K562 (cell line): ENCODE data around the gene CDC27.

Source experiments
- NR2C2 ChIP-seq, 2 experiments: fragments of 200-800 bp in 1 of 2; sonication (Bioruptor generic) in 1 of 2; sonication (generic) in 1 of 2; formaldehyde crosslinking in 1 of 2; IDR thresholded peaks; 2 replicates each; pipeline versions ENCODE4 v1.6.1 to v1.8.0; 2016 to 2022; ENCODE audit warnings: mild to moderate bottlenecking in 1 of 2, missing compliant biosample characterization in 1 of 2, missing genetic modification characterization in 1 of 2, missing genetic modification reagents in 1 of 2
- ZC3H11A ChIP-seq: IDR thresholded peaks from 2 replicates; pipeline ENCODE4 v1.6.1; 2012; ENCODE audit warnings: low read depth, low read length, improper control_type of control experiment
- TF ChIP-seq, protein P1 (sequence below), 3 experiments: IDR thresholded peaks in 2 of 3; conservative IDR thresholded peaks in 1 of 3; 2 replicates each; pipeline ENCODE4 v1.5.1; 2011 to 2012; ENCODE audit warnings: low read length in 3 of 3, mild to moderate bottlenecking in 3 of 3, control low read depth in 2 of 3, improper control_type of control experiment in 1 of 3, inconsistent platforms in 1 of 3, low read depth in 1 of 3, mixed read lengths in 1 of 3, moderate library complexity in 1 of 3; ENCODE audit not compliant: insufficient read depth in 2 of 3

DNA sequence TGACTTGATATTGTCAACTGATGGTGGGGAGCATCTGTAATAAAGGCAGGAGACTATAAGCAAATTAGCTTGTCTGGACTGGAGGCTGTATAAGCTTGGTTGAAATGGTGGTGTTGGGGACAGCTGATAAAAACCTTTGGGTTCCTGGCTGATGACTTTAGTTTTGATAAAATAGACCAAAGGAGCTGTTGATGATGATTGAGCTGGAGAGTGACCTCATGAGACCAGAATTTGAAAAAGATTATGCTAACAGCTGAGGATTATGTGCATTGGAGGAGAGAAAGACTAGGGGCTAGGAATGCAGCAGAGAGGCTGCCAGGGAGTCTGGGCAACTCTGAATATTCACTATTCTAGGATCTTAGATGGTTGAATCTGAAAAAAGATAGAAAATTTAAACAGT, 8.7 kb upstream of the CDC27 start:
- TF ChIP-seq ZC3H11A (no peak), NR2C2 (CRISPR knock-in tag; IDR thresholded peaks at IDR 0.05) (no peak), NR2C2 (tag; IDR thresholded peaks at IDR 0.05) (no peak)
- TF ChIP-seq, protein P1, sequence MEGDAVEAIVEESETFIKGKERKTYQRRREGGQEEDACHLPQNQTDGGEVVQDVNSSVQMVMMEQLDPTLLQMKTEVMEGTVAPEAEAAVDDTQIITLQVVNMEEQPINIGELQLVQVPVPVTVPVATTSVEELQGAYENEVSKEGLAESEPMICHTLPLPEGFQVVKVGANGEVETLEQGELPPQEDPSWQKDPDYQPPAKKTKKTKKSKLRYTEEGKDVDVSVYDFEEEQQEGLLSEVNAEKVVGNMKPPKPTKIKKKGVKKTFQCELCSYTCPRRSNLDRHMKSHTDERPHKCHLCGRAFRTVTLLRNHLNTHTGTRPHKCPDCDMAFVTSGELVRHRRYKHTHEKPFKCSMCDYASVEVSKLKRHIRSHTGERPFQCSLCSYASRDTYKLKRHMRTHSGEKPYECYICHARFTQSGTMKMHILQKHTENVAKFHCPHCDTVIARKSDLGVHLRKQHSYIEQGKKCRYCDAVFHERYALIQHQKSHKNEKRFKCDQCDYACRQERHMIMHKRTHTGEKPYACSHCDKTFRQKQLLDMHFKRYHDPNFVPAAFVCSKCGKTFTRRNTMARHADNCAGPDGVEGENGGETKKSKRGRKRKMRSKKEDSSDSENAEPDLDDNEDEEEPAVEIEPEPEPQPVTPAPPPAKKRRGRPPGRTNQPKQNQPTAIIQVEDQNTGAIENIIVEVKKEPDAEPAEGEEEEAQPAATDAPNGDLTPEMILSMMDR (IDR thresholded peaks at IDR 0.05 in 2 of 3, conservative IDR thresholded peaks at IDR 0.05 in 1 of 3; ENCODE audit: insufficient read depth in 2 of 3, low read depth in 1 of 3, low read length in 3 of 3), result no peak
